DOHH2 (cell line): ENCODE measurements around the gene SFT2D2.

Experiments used
- H3F3A ChIP-seq: fragments of 200-600 bp; sonication (generic), shearing (Covaris generic); 2 replicates; pipeline ENCODE4 v1.6.0; 2016; ENCODE audit warnings: antibody characterized with exemption, mild to moderate bottlenecking; ENCODE audit not compliant: control insufficient read depth, insufficient read depth
- H3K27ac ChIP-seq: fragments of 200-600 bp; sonication (generic); 2 replicates; pipeline ENCODE4 v1.5.1; 2014; ENCODE audit warnings: low read depth, mild to moderate bottlenecking, low read length, moderate library complexity
- H3K27me3 ChIP-seq: fragments of 200-600 bp; sonication (generic); 2 replicates; pipeline ENCODE4 v1.6.1; 2014; ENCODE audit warnings: mild to moderate bottlenecking, low read length, mixed read lengths; ENCODE audit not compliant: control insufficient read depth
- H3K36me3 ChIP-seq: fragments of 200-600 bp; sonication (generic); 2 replicates; pipeline ENCODE4 v1.6.1; 2014; ENCODE audit warnings: mild to moderate bottlenecking, low read length, moderate library complexity, mixed read lengths; ENCODE audit not compliant: control insufficient read depth
- H3K4me1 ChIP-seq: fragments of 200-600 bp; sonication (generic); 2 replicates; pipeline ENCODE4 v1.6.1; 2014; ENCODE audit warnings: mild to moderate bottlenecking, low read length, mixed read lengths; ENCODE audit not compliant: control insufficient read depth
- H3K4me2 ChIP-seq: fragments of 200-600 bp; sonication (generic); 2 replicates; pipeline ENCODE4 v1.6.0; 2014; ENCODE audit warnings: mild to moderate bottlenecking, low read length, moderate library complexity
- H3K4me3 ChIP-seq: fragments of 200-600 bp; sonication (generic); 2 replicates; pipeline ENCODE4 v1.5.1; 2014; ENCODE audit warnings: mild to moderate bottlenecking, low read length, mixed read lengths
- H3K79me2 ChIP-seq: fragments of 200-600 bp; sonication (generic); 2 replicates; pipeline ENCODE4 v1.6.1; 2014; ENCODE audit warnings: mild to moderate bottlenecking, low read length, mixed read lengths; ENCODE audit not compliant: control insufficient read depth
- H3K9me2 ChIP-seq: fragments of 200-600 bp; sonication (generic); replicated peaks from 2 replicates; pipeline ENCODE4 v1.6.1; 2014; ENCODE audit warnings: mild to moderate bottlenecking, low read length, mixed read lengths; ENCODE audit not compliant: control insufficient read depth
- H3K9me3 ChIP-seq: fragments of 200-600 bp; sonication (generic); 2 replicates; pipeline ENCODE4 v1.6.1; 2014; ENCODE audit warnings: antibody characterized with exemption, low read length, mixed read lengths; ENCODE audit not compliant: control insufficient read depth, insufficient read depth
- H4K20me1 ChIP-seq: fragments of 200-600 bp; sonication (generic); 2 replicates; pipeline ENCODE4 v1.6.0; 2014; ENCODE audit warnings: low read depth, mild to moderate bottlenecking, antibody characterized with exemption, low read length, moderate library complexity; ENCODE audit not compliant: control insufficient read depth, insufficient read depth
- CTCF ChIP-seq: fragments of 200-600 bp; sonication (generic); IDR thresholded peaks from one replicate; pipeline ENCODE4 v1.5.1; 2014; ENCODE audit warnings: antibody characterized with exemption, mild to moderate bottlenecking, low read depth, low read length; ENCODE audit not compliant: poor library complexity, severe bottlenecking
- EZH2phosphoT487 ChIP-seq: fragments of 200-600 bp; sonication (generic); IDR thresholded peaks from 2 replicates; pipeline ENCODE4 v1.6.1; 2017; ENCODE audit warnings: borderline replicate concordance, mild to moderate bottlenecking, antibody characterized with exemption, low read length, moderate library complexity, mixed read lengths

Gene SFT2D2

GRCh38 chr1:168229893-168230292, 4.1 kb downstream of the SFT2D2 start:
- H3K9me3 ChIP-seq = no peaks in the 10 kb centered on the region
- no peaks in the 10 kb centered on the region for H3K27me3 ChIP-seq
- no peaks in the 10 kb centered on the region for H3K9me2 ChIP-seq
- TF ChIP-seq CTCF (no peak), EZH2phosphoT487 (no peak)
- H3K27ac ChIP-seq = no peak overlapping the region
- no peak overlapping the region for H3K4me3 ChIP-seq
- peaks cover 19% of the 10 kb centered on the region; the same call in 1 of the 2 replicates for H4K20me1 ChIP-seq
- no peak overlapping the region for H3K4me2 ChIP-seq
- H3K79me2 ChIP-seq = peaks cover 71% of the 10 kb centered on the region
- H3F3A ChIP-seq = no peaks in the 10 kb centered on the region
- peaks cover 31% of the 10 kb centered on the region for H3K4me1 ChIP-seq
- H3K36me3 ChIP-seq = peaks cover 77% of the 10 kb centered on the region

- peaks cover 71% of the 10 kb centered on the region for H3K79me2 ChIP-seq
- H3K27ac ChIP-seq = no peak overlapping the region
- H3K9me3 ChIP-seq = no peaks in the 10 kb centered on the region
- no peak overlapping the region for H3K4me3 ChIP-seq
- H4K20me1 ChIP-seq = peaks cover 19% of the 10 kb centered on the region; the same call in 1 of the 2 replicates
- H3K4me2 ChIP-seq = no peak overlapping the region
- TF ChIP-seq CTCF (no peak), EZH2phosphoT487 (no peak)
- H3K36me3 ChIP-seq = peaks cover 85% of the 10 kb centered on the region
- no peaks in the 10 kb centered on the region for H3F3A ChIP-seq
- H3K9me2 ChIP-seq = no peaks in the 10 kb centered on the region
- H3K4me1 ChIP-seq = peaks cover 23% of the 10 kb centered on the region
- H3K27me3 ChIP-seq = no peaks in the 10 kb centered on the region
These were observed 4.9 kb downstream of the SFT2D2 start for GRCh38 chr1:168230709-168231108.

- peak; percentile 80 for TF ChIP-seq CTCF
- no peak for TF ChIP-seq EZH2phosphoT487
- Histone ChIP-seq H3F3A (no peaks in the 10 kb centered on the region), H4K20me1 (no peaks in the 10 kb centered on the region), H3K36me3 (peaks cover 93% of the 10 kb centered on the region), H3K27me3 (no peaks in the 10 kb centered on the region), H3K9me2 (no peaks in the 10 kb centered on the region), H3K4me3 (no peak overlapping the region), H3K4me2 (no peak overlapping the region), H3K4me1 (no peaks in the 10 kb centered on the region), H3K79me2 (peaks cover 32% of the 10 kb centered on the region), H3K27ac (no peak overlapping the region), H3K9me3 (no peaks in the 10 kb centered on the region)
These were observed 9.2 kb downstream of the SFT2D2 start for GRCh38 chr1:168234846-168235547.
